Endodermal cell (in vitro differentiated cells): Measurements from ENCODE around the gene PI4K2A. TPM values are rescaled to one million over a fixed set of nuclear protein-coding genes. Genes with fewer than 3 reads are reported as not detected.

Source experiments
- DNase-seq: peaks from one replicate; pipeline ENCODE4 v3.0.0-alpha.2; 2017
- H3K27ac ChIP-seq: 2 replicates; pipeline ENCODE4 v1.5.1; 2013; ENCODE audit warnings: mild to moderate bottlenecking, low read depth, low read length, moderate library complexity
- H3K27me3 ChIP-seq: 2 replicates; pipeline ENCODE4 v1.6.1; 2013; ENCODE audit warnings: mild to moderate bottlenecking, low read length, moderate library complexity; ENCODE audit not compliant: insufficient read depth, control insufficient read depth, poor library complexity, severe bottlenecking
- H3K36me3 ChIP-seq: 2 replicates; pipeline ENCODE4 v1.7.0; 2013; ENCODE audit warnings: mild to moderate bottlenecking, low read length, moderate library complexity; ENCODE audit not compliant: control insufficient read depth, insufficient read depth
- H3K4me1 ChIP-seq: one replicate; pipeline ENCODE4 v1.7.0; 2013; ENCODE audit warnings: low read length; ENCODE audit not compliant: control insufficient read depth, insufficient read depth
- H3K4me3 ChIP-seq: 2 replicates; pipeline ENCODE4 v1.5.1; 2013; ENCODE audit warnings: mild to moderate bottlenecking, low read length, moderate library complexity
- H3K9ac ChIP-seq: 2 replicates; pipeline ENCODE4 v1.6.1; 2013; ENCODE audit warnings: mild to moderate bottlenecking, low read length, moderate library complexity; ENCODE audit not compliant: poor library complexity, severe bottlenecking; ENCODE audit errors: extremely low read depth
- H3K9me3 ChIP-seq: 2 replicates; pipeline ENCODE4 v1.6.1; 2013; ENCODE audit warnings: mild to moderate bottlenecking, low read length, moderate library complexity; ENCODE audit not compliant: control insufficient read depth
- H3K27ac Mint-ChIP-seq: 2 replicates; pipeline ENCODE4 v1.8.0; 2020; ENCODE audit warnings: mixed read lengths
- H3K27me3 Mint-ChIP-seq: 2 replicates; pipeline ENCODE4 v1.8.0; 2021; ENCODE audit warnings: mild to moderate bottlenecking, mixed read lengths; ENCODE audit not compliant: insufficient read depth
- H3K36me3 Mint-ChIP-seq: 2 replicates; pipeline ENCODE4 v1.8.0; 2020; ENCODE audit warnings: low read depth, mixed read lengths
- H3K4me1 Mint-ChIP-seq: 2 replicates; pipeline ENCODE4 v1.8.0; 2020; ENCODE audit warnings: mixed read lengths
- H3K4me3 Mint-ChIP-seq: 2 replicates; pipeline ENCODE4 v1.8.0; 2020; ENCODE audit warnings: mild to moderate bottlenecking, moderate library complexity, mixed read lengths
- H3K9me3 Mint-ChIP-seq: 2 replicates; pipeline ENCODE4 v1.8.0; 2020; ENCODE audit warnings: mild to moderate bottlenecking, mixed read lengths
- WGBS, 2 experiments: methylation state at CpG; one replicate each; pipeline versions ENCODE4 v1.1.5 to v1.1.7; 2013; ENCODE audit warnings: missing lambda C conversion rate in 2 of 2, mixed read lengths in 1 of 2; ENCODE audit not compliant: insufficient coverage in 1 of 2, insufficient read length in 1 of 2; 5-methylcytosine and 5-hydroxymethylcytosine counted together
- long read RNA-seq, 4 experiments: library from polyadenylated mRNA in 2 of 4; library from RNA in 1 of 4; library from capped mRNA in 1 of 4; stranded (forward) in 3 of 4; unstranded in 1 of 4; transcript quantifications; one replicate each; pipeline ENCODE4 v2.0.0, GENCODE V29; 2020 to 2021; ENCODE audit warnings: inconsistent platforms in 1 of 4
- polyA plus RNA-seq, 2 experiments: library from polyadenylated mRNA; stranded (reverse); fragments of 50-300 nt; gene quantifications; one replicate each; pipeline ENCODE4 v1.2.3, GENCODE V29; 2013
- total RNA-seq, 2 donors: library from RNA; stranded (reverse); fragmentation: NEBNext Ultra II Directional in 1 of 2; extraction: Animal tissue kit (Norgen Biotek cat#: 25700) in 1 of 2; gene quantifications; 2 replicates in 1 of 2; 3 replicates in 1 of 2; pipeline ENCODE4 v1.2.1, GENCODE V29; 2021
- TF ChIP-seq, protein P1 (sequence below): fragments of 200-600 bp; sonication (generic); conservative IDR thresholded peaks from 2 replicates; pipeline ENCODE4 v1.5.0; 2021; ENCODE audit warnings: antibody characterized with exemption, mild to moderate bottlenecking

PI4K2A gene
- total RNA-seq, result 10 to 100 TPM; 14.5 to 18.1 TPM
- 14.4 TPM for polyA plus RNA-seq (2013, experiment 1 of 2)
- polyA plus RNA-seq (2013, experiment 2 of 2), result 13.6 TPM
- long read RNA-seq, experiment 1, full-length matches to known transcripts, result 4 of 16 reads
- long read RNA-seq, experiment 1, partial matches to known transcripts, result 5 of 16 reads
- long read RNA-seq, experiment 1, other reads (novel, unspliced or antisense), result 7 of 16 reads
- long read RNA-seq, experiment 2, full-length matches to known transcripts, result 72 of 80 reads
- long read RNA-seq, experiment 2, partial matches to known transcripts, result 3 of 80 reads
- long read RNA-seq, experiment 2, other reads (novel, unspliced or antisense), result 5 of 80 reads
- long read RNA-seq, experiment 3, full-length matches to known transcripts, result 1 of 11 reads
- long read RNA-seq, experiment 3, partial matches to known transcripts, result 1 of 11 reads
- long read RNA-seq, experiment 3, other reads (novel, unspliced or antisense), result 9 of 11 reads
- long read RNA-seq, experiment 4, partial matches to known transcripts, result 3 of 3 reads
- long read RNA-seq, experiment 4, other reads (novel, unspliced or antisense), result 0 of 3 reads

DNA sequence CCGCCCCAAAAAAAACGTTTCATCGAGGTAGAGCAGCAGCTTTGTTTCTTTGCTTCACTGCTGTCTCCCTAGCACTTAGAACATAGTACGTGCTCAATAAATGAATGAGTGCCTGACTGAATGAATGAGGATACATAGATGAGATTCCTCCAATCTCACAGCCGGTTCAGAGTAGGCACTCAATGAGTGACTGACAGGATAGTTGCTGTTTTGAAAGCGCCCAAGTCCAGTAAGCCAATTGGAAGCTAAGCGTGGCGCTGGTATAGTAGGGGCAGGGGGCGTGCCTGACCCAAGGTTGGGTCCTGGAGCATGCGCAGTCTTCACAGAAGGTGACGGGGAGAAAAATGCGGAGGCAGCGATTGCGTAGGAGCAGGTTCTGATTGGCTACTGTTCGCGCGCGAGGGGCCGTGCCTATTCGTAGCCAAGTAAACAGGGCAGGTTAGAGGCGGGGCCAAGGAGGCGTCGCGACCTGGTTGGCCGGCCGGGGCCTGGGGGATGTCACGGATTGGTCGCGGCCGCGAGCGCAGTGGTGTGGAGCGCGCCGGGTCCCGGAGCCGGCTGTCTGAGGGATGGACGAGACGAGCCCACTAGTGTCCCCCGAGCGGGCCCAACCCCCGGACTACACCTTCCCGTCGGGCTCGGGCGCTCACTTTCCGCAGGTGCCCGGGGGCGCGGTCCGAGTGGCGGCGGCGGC lies at the start of gene PI4K2A:
TSS of gene PI4K2A (plus strand) at position 498 of the 694 bp plus-strand sequence. CDS start at position 570, 72 bp downstream.
- H3K9me3 Mint-ChIP-seq, result no peaks in the 10 kb centered on the region
- no peaks in the 10 kb centered on the region for H3K4me1 ChIP-seq
- WGBS, 2 experiments, result 3% methylated on average over 20 to 54 of the region's 54 CpGs
- H3K27me3 ChIP-seq, result no peaks in the 10 kb centered on the region
- peak within 1 kb of the TSS; percentile 38 for H3K27ac ChIP-seq
- peak within 1 kb of the TSS; percentile 69 for H3K9ac ChIP-seq
- peak within 1 kb of the TSS; percentile 97 for H3K4me3 ChIP-seq
- H3K27ac Mint-ChIP-seq, result peak within 1 kb of the TSS; percentile 91
- TF ChIP-seq, protein P1, sequence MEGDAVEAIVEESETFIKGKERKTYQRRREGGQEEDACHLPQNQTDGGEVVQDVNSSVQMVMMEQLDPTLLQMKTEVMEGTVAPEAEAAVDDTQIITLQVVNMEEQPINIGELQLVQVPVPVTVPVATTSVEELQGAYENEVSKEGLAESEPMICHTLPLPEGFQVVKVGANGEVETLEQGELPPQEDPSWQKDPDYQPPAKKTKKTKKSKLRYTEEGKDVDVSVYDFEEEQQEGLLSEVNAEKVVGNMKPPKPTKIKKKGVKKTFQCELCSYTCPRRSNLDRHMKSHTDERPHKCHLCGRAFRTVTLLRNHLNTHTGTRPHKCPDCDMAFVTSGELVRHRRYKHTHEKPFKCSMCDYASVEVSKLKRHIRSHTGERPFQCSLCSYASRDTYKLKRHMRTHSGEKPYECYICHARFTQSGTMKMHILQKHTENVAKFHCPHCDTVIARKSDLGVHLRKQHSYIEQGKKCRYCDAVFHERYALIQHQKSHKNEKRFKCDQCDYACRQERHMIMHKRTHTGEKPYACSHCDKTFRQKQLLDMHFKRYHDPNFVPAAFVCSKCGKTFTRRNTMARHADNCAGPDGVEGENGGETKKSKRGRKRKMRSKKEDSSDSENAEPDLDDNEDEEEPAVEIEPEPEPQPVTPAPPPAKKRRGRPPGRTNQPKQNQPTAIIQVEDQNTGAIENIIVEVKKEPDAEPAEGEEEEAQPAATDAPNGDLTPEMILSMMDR, result no peak
- no peaks in the 10 kb centered on the region for H3K9me3 ChIP-seq
- H3K4me1 Mint-ChIP-seq, result peaks cover 10% of the 10 kb centered on the region
- peak; percentile 100 for DNase-seq
- no peaks in the 10 kb centered on the region for H3K27me3 Mint-ChIP-seq
- H3K36me3 Mint-ChIP-seq, result peaks cover 24% of the 10 kb centered on the region
- peaks cover 19% of the 10 kb centered on the region for H3K36me3 ChIP-seq
- peak within 1 kb of the TSS; percentile 88 for H3K4me3 Mint-ChIP-seq

DNA sequence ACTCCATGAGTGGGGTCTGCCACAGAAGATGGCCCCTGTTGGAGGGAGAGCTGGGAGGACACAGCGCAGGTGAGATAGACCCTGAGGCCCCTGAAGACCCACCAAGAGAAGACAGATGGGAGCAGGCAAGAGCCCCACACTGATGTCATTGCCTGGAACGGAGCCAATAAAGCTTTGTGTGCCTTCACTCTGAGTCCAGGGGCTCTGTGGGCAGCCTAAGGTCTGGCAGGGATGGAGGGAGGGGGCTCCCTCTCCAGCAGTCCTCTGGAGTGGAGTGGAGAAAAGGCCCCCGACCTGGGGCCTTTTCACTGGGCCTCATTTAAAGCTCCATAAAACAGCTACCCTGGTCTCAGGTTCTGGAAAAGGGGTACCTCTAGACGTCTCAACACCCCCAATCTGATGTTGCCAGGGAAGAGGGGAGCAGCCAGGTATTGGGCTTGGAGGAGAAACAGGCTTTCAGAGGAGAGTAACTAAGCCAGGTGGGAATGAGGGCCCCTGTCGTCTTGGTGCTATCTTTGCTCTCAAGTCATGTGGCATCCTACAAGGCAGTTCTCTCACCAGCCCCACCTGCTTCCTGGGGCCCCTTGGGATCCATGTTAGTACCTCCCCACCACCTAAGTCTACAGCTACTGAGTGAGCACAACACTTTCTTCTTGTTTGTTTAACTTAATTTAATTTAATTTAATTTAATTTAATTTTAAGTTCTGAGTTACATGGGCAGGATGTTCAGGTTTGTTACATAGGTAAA lies 49.5 kb upstream of the PI4K2A start:
- 90 to 98% methylated on average over 3 to 5 of the region's 5 CpGs for WGBS, 2 experiments
- H3K4me3 ChIP-seq, result no peak overlapping the region
- no peaks in the 10 kb centered on the region for H3K4me1 Mint-ChIP-seq
- no peaks in the 10 kb centered on the region for H3K36me3 Mint-ChIP-seq
- no peak overlapping the region for H3K27ac Mint-ChIP-seq
- H3K4me3 Mint-ChIP-seq, result no peak overlapping the region
- no peak overlapping the region for H3K27ac ChIP-seq
- no peaks in the 10 kb centered on the region for H3K36me3 ChIP-seq
- no peak for DNase-seq
- H3K27me3 Mint-ChIP-seq, result no peaks in the 10 kb centered on the region
- no peaks in the 10 kb centered on the region for H3K9me3 ChIP-seq
- no peaks in the 10 kb centered on the region for H3K27me3 ChIP-seq
- TF ChIP-seq, protein P1, result no peak
- H3K9me3 Mint-ChIP-seq, result no peaks in the 10 kb centered on the region
- H3K9ac ChIP-seq, result no peak overlapping the region
- H3K4me1 ChIP-seq, result no peaks in the 10 kb centered on the region

DNA sequence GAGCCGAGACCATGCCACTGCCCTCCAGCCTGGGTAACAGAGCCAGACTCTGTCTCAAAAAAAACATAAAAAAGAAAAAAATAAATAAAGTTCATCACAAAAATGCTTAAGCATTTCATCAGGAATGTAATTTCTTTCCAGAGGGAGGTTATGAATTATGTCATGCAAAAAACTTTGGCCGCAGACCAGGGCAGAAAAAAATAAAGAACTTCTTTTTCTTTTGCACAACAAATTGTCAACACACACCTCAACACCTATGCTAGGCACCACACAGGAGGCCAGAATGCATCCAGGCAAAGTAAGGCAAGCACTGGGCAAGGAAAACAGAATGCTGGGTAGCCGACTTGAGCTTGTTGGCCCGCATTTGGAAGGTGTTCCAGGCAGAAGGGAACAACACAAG lies 47.0 kb upstream of the PI4K2A start:
- Histone ChIP-seq H3K4me3 (no peak overlapping the region), H3K27me3 (no peaks in the 10 kb centered on the region), H3K9ac (no peak overlapping the region), H3K9me3 (no peaks in the 10 kb centered on the region), H3K27ac (no peak overlapping the region), H3K36me3 (no peaks in the 10 kb centered on the region), H3K4me1 (no peaks in the 10 kb centered on the region)
- H3K27ac Mint-ChIP-seq, result no peak overlapping the region
- no peaks in the 10 kb centered on the region for H3K36me3 Mint-ChIP-seq
- H3K9me3 Mint-ChIP-seq, result no peaks in the 10 kb centered on the region
- no peaks in the 10 kb centered on the region for H3K27me3 Mint-ChIP-seq
- H3K4me3 Mint-ChIP-seq, result no peak overlapping the region
- no peak for DNase-seq
- no peaks in the 10 kb centered on the region for H3K4me1 Mint-ChIP-seq
- 90 to 93% methylated on average over 3 to 4 of the region's 4 CpGs for WGBS, 2 experiments
- TF ChIP-seq, protein P1, result no peak
